Hepatocyte (in vitro differentiated cells): ENCODE data around the gene NAGK. TPM values are rescaled to one million over a fixed set of nuclear protein-coding genes. Genes with fewer than 3 reads are reported as not detected.

Source experiments
- DNase-seq: peaks from one replicate; pipeline ENCODE4 v3.0.0-alpha.2; 2016; ENCODE audit warnings: low spot score
- H2AFZ ChIP-seq: fragments of 200-600 bp; sonication (generic); 2 replicates; pipeline ENCODE4 v1.6.0; 2016; ENCODE audit warnings: antibody characterized with exemption, mild to moderate bottlenecking
- H3K27ac ChIP-seq: fragments of 200-600 bp; sonication (generic); 2 replicates; pipeline ENCODE4 v1.5.1; 2016; ENCODE audit warnings: mild to moderate bottlenecking
- H3K27me3 ChIP-seq: fragments of 200-600 bp; sonication (generic); 2 replicates; pipeline ENCODE4 v1.6.1; 2016
- H3K36me3 ChIP-seq: fragments of 200-600 bp; sonication (generic); replicated peaks from 2 replicates; pipeline ENCODE4 v1.5.1; 2016; ENCODE audit warnings: low read depth; ENCODE audit not compliant: insufficient read depth
- H3K4me1 ChIP-seq: fragments of 200-600 bp; sonication (generic); 2 replicates; pipeline ENCODE4 v1.5.1; 2016; ENCODE audit warnings: mild to moderate bottlenecking, moderate library complexity; ENCODE audit not compliant: insufficient read depth
- H3K4me2 ChIP-seq: fragments of 200-600 bp; sonication (generic); 2 replicates; pipeline ENCODE4 v1.6.0; 2016
- H3K4me3 ChIP-seq: fragments of 200-600 bp; sonication (generic); 2 replicates; pipeline ENCODE4 v1.5.1; 2016; ENCODE audit warnings: mild to moderate bottlenecking
- H3K79me2 ChIP-seq: fragments of 200-600 bp; sonication (generic); 2 replicates; pipeline ENCODE4 v1.6.0; 2017; ENCODE audit warnings: mild to moderate bottlenecking
- H3K9me2 ChIP-seq: fragments of 200-600 bp; sonication (generic); replicated peaks from 2 replicates; pipeline ENCODE4 v1.6.0; 2017; ENCODE audit warnings: mild to moderate bottlenecking; ENCODE audit not compliant: insufficient read depth
- H3K9me3 ChIP-seq: fragments of 200-600 bp; sonication (generic); 2 replicates; pipeline ENCODE4 v1.5.1; 2016; ENCODE audit warnings: low read depth, mild to moderate bottlenecking
- H4K20me1 ChIP-seq: fragments of 200-600 bp; sonication (generic); 2 replicates; pipeline ENCODE4 v1.6.0; 2016; ENCODE audit warnings: mild to moderate bottlenecking; ENCODE audit not compliant: insufficient read depth, poor library complexity, severe bottlenecking
- EZH2 ChIP-seq: fragments of 200-600 bp; sonication (generic); IDR thresholded peaks from 2 replicates; pipeline ENCODE4 v1.6.1; 2016; ENCODE audit warnings: antibody characterized with exemption, mild to moderate bottlenecking, borderline replicate concordance
- EZH2phosphoT487 ChIP-seq: fragments of 200-600 bp; sonication (generic); IDR thresholded peaks from one replicate; pipeline ENCODE4 v1.6.1; 2018; ENCODE audit warnings: antibody characterized with exemption, mild to moderate bottlenecking, low read depth, moderate library complexity; ENCODE audit not compliant: unreplicated experiment, severe bottlenecking
- WGBS: methylation state at CpG from one replicate; pipeline ENCODE4 v1.1.6; 2016; ENCODE audit warnings: low lambda C conversion rate; ENCODE audit errors: missing lambda C conversion rate; 5-methylcytosine and 5-hydroxymethylcytosine counted together
- polyA plus RNA-seq: library from polyadenylated mRNA; unstranded; fragments of >200 nt; fragmentation: Nextera tagmentation; extraction: Ambion mirVana; gene quantifications from 2 replicates; pipeline ENCODE4 v1.2.1, GENCODE V29; 2016
- total RNA-seq: library from RNA; depleted of rRNA; stranded (reverse); fragments of >200 nt; gene quantifications from 2 replicates; pipeline ENCODE4 v1.2.3, GENCODE V29; 2014
- TF ChIP-seq, protein P1 (sequence below): fragments of 200-600 bp; sonication (generic); IDR thresholded peaks from 2 replicates; pipeline ENCODE4 v1.5.1; 2016; ENCODE audit warnings: antibody characterized with exemption, mild to moderate bottlenecking; ENCODE audit not compliant: poor library complexity

The NAGK gene
- total and polyA plus RNA-seq, 2 experiments from 2014 or later = 103 to 123 TPM

DNA sequence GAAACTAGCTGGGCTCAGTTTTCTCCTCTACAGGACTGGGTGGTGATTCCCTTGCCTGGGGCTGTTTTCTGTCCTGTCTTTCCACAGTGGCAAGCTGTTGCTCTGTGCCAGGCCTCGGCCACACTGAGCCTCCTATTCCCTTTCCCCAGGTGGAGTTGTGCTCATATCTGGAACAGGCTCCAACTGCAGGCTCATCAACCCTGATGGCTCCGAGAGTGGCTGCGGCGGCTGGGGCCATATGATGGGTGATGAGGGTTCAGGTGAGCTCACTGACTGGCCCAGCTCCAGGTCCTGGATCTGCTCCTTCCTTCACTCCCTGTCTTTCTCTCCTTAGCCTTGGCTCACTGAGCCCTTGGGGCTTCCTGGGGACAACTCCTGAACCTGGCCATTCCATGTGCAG, 4.0 kb downstream of the NAGK start:
- TF ChIP-seq, protein P1, sequence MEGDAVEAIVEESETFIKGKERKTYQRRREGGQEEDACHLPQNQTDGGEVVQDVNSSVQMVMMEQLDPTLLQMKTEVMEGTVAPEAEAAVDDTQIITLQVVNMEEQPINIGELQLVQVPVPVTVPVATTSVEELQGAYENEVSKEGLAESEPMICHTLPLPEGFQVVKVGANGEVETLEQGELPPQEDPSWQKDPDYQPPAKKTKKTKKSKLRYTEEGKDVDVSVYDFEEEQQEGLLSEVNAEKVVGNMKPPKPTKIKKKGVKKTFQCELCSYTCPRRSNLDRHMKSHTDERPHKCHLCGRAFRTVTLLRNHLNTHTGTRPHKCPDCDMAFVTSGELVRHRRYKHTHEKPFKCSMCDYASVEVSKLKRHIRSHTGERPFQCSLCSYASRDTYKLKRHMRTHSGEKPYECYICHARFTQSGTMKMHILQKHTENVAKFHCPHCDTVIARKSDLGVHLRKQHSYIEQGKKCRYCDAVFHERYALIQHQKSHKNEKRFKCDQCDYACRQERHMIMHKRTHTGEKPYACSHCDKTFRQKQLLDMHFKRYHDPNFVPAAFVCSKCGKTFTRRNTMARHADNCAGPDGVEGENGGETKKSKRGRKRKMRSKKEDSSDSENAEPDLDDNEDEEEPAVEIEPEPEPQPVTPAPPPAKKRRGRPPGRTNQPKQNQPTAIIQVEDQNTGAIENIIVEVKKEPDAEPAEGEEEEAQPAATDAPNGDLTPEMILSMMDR = no peak
- TF ChIP-seq EZH2phosphoT487 (no peak), EZH2 (no peak)
- Histone ChIP-seq H3K36me3 (no peaks in the 10 kb centered on the region), H3K4me2 (no peak overlapping the region), H3K9me2 (no peaks in the 10 kb centered on the region), H4K20me1 (peaks cover 29% of the 10 kb centered on the region), H3K9me3 (no peaks in the 10 kb centered on the region), H3K27me3 (no peaks in the 10 kb centered on the region), H3K27ac (no peak overlapping the region), H3K79me2 (peaks cover 52% of the 10 kb centered on the region), H3K4me1 (peaks cover 8% of the 10 kb centered on the region), H2AFZ (no peak overlapping the region), H3K4me3 (no peak overlapping the region)
- no peak for DNase-seq
- 98% methylated on average over 4 of the region's 4 CpGs for WGBS

DNA sequence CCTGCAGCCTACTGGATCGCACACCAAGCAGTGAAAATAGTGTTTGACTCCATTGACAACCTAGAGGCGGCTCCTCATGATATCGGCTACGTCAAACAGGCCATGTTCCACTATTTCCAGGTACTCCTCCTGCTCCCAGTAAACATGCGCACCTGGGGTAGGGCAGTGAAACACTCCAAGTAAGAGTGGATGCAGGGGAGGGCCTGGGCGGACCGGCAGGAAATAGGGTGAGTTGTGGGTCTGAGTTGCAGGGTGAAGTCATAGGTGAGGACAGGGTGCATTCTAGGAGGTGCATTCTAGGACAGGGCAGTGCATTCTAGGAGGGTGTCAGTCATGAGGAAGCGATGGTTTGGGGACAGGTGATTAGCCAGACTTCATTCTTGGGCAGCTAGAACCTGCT, 5.0 kb downstream of the NAGK start:
- no peak for DNase-seq
- Histone ChIP-seq H3K9me3 (no peaks in the 10 kb centered on the region), H4K20me1 (peaks cover 29% of the 10 kb centered on the region), H3K27me3 (no peaks in the 10 kb centered on the region), H3K4me1 (peaks cover 8% of the 10 kb centered on the region), H2AFZ (no peak overlapping the region), H3K4me2 (no peak overlapping the region), H3K9me2 (no peaks in the 10 kb centered on the region), H3K27ac (no peak overlapping the region), H3K4me3 (no peak overlapping the region), H3K79me2 (peaks cover 52% of the 10 kb centered on the region), H3K36me3 (no peaks in the 10 kb centered on the region)
- 94% methylated on average over 8 of the region's 8 CpGs for WGBS
- TF ChIP-seq EZH2 = no peak
- TF ChIP-seq, protein P1 = no peak
- no peak for TF ChIP-seq EZH2phosphoT487

DNA sequence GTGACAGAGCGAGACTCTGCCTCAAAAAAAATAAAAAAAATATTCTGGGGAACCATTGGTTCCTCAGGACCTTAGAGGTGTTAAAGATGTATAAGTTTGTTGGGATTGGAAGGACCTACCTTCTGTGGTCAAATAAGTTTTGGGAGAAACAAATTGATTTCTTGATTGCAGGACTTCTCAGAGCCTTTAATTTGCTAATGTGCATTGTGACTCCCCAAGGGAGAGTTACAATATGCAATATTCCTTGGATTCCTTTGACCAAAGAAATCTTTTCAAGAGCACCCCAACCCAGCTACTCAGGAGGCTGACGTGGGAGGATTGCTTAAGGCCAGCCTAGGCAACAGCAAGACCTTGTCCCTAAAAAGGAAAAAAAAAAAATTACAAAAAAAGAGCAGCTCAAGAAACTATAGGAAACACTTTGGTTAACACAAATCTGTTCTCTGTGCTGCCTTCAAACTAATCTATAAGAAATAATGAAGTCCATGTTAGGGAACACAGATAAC, 6.5 kb downstream of the NAGK start:
- Histone ChIP-seq H2AFZ (no peak overlapping the region), H3K9me3 (no peaks in the 10 kb centered on the region), H4K20me1 (peaks cover 27% of the 10 kb centered on the region), H3K36me3 (no peaks in the 10 kb centered on the region), H3K9me2 (no peaks in the 10 kb centered on the region), H3K79me2 (peaks cover 40% of the 10 kb centered on the region), H3K4me3 (no peak overlapping the region), H3K27ac (no peak overlapping the region), H3K27me3 (no peaks in the 10 kb centered on the region), H3K4me2 (no peak overlapping the region), H3K4me1 (peaks cover 2% of the 10 kb centered on the region)
- DNase-seq = no peak
- 96% methylated on average over 2 of the region's 2 CpGs for WGBS
- TF ChIP-seq, protein P1 = no peak
- no peak for TF ChIP-seq EZH2phosphoT487
- no peak for TF ChIP-seq EZH2
